NCI-H510A (cell line): ENCODE measurements around the gene ACOT8.
"Not testable (repeated sequence)": the region's sequence is repeated elsewhere in the genome, so short reads cannot be mapped to it uniquely, and the experiment has no call there.

ENCODE experiments used
- DNase-seq: peaks from one replicate; lab custom pipeline; 2025; lab: John Stamatoyannopoulos, UW

The ACOT8 gene

DNA sequence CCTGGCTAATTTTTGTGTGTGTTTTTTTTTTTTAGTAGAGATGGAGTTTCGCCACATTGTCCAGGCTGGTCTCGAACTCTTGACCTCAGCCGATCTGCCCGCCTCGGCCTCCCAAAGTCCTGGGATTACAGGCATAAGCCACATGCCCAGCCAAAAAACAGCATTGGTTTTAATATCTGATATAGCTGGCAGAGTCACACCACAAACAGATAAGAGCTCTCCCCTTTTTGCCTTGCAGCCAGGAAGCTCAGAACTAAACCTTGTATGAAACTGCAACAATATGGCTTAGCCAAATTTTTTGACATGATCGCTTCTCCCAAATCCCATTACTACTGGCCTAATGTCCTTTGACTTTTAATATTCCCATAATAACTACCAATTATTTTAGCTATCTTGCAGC, 4.9 kb downstream of the ACOT8 start:
- DNase-seq, result no peak

DNA sequence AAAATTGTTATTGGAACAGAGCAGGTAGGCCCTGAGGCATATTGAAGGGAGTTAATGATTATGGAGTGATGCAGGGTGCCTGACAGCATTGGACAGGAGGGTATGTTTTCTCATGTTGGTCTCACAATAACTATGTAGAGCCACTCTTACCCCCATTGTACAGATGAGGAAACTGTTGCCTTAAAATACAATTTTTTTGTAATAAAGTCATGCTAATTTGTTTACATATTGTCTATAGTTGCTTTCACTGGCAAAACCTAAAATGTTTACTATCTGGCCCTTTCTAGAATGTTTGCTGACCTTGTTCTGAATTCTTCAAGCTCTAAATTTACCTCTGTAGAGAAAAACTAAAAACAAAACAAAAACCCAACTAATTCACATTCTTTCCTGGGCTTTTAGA, 5.7 kb downstream of the ACOT8 start:
- no peak for DNase-seq

DNA sequence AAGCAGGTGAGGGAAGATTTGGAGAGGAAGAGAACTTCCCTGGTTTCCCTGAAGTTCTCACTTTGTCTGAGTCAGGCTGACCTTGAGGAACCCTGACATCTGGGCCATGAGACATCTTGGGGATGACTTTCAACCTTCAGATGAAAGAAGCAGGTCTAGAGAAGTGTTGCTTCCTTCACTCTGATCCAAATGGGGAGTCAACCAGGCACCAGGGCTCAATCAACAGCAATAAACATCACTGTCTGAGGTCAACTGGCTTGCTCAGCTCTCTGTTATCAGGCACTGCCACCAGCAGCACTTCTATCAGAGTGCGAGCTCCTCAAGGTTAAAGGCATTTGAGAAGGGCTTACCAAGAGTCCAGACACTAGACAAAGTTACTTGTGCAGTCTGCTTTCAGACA, 6.3 kb downstream of the ACOT8 start:
- DNase-seq, result no peak

DNA sequence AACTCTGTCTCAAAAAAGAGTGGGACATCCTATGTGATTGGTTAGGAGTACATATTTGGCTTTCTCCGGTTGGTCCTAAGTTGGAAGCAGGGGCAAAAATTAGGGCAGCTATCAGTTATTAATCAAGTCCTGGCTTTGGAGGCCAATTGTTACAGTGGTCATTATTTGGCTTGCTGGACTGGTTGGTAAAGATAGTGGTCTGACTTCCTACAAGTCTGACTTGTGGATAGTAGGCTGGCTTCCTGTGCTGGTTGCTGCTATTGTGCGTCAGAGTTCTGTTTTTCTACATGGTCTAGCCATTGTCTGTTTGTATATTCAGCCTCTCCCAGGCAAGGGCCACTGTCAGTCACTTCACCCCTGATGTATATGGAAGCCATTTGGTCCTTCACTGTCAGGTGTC, 7.0 kb downstream of the ACOT8 start:
- no peak for DNase-seq

DNA sequence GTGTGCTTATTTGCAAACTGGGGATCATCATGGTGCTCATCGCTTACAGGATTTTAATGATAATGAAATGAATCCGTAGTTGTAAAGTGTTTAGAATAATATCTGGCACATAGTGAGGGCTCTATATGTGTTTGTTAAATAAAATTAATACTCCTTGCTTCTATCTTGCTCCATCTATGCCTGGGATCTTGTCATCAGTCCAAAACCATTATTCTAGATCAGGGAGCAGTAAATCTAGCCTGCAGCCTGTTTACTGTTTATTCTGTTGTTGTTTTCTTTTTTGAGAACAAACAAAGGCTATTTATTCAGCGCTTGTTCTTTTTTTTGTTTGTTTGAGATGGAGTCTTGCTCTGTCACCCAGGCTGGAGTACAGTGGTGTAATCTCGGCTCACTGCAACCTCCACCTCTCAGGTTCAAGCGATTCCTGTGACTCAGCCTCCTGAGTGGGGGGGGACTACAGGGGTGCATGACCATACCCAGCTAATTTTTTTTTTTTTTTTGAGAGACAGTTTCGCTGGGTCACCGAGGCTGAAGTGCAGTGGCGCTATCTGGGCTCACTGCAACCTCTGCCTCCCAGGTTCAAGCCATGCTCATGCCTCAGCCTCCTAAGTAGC, 8.1 kb downstream of the ACOT8 start:
- DNase-seq, result no peak

DNA sequence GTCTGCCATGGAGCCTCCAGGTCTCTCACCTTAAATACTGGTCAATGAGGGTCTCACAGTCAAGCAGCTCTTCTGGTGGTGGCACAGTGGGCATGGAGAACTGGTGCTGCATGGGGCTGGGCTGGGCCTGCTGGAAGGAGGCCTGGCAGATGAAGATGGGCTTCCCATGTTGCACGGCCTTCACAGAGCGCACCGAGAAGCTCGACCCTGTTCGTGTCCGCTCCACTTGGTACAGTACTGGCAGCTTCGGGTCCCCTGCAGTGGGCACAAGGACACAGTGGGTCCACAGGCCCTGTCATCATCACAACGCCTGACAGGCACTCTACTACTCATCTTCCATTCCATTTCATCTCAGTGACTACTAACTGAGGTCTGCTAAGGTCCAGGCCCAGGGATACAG, 8.8 kb downstream of the ACOT8 start:
- no peak for DNase-seq

DNA sequence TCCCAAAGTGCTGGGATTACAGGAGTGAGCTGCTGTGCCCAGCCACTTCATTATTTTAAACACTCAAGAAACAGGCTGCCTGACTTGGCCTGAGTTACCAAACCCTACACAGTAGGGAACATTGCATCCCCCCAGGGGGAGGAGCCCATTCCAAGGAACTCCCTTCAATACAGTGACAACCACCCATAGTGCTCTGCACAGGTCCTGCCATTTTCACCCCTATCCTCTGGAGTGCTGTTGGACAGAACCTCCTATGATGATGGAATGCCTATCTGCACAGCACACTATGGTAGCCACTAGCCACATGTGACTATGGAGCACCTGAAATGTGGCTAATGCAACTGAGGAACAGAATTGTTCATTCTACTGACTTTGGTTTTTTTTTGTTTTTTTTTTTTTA, 11.7 kb downstream of the ACOT8 start:
- no peak for DNase-seq

DNA sequence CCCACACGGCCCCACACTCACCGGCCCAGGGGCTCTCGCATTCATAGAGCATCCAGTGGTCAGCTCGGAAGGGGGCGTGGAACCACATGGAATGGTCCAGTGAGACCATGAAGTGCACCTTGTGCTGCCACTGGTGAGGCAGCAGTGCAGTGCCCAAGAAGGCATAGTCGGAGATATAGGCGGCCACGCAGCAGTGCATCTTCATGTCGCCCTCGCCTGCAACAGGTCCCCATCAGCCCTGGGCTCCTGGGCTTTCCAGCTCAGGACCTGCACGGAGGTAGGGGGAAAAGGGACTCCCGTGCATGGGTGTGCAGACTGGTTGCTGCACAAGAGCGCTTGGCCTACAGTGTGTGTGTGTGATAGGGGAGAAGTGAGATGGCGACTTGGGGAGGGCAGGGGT, 13.7 kb downstream of the ACOT8 start:
- no peak for DNase-seq

DNA sequence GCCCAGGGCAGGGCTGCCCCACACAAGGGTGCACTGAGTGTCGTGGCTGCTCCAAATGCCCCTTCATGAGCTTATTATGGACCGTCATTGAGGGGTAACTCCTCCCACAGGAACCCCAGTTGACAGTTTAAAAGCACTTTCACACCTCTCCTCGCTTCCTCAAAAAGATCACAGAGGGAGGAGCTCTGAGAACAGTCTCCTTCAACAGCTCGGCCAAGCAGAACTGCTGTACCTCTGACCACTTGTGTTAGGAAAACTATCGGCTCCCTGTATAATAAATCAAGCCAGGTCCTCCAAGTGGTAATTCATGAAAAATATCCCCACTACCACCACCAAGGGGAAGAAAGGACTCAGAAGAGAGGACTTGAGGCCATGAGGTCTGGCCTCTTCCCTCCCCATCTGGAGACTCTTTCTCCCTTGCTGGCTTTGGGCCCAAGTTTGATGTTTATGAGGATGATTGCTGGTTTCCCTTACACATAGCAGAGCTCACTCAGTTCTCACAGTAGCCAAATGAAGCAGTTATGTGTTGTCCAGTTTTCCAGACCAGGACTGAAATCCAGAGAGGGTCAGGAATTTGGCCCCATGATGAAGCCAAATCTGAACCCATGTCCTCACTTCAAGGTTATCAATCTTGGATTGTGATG, 14.9 kb downstream of the ACOT8 start:
- DNase-seq, result no peak

DNA sequence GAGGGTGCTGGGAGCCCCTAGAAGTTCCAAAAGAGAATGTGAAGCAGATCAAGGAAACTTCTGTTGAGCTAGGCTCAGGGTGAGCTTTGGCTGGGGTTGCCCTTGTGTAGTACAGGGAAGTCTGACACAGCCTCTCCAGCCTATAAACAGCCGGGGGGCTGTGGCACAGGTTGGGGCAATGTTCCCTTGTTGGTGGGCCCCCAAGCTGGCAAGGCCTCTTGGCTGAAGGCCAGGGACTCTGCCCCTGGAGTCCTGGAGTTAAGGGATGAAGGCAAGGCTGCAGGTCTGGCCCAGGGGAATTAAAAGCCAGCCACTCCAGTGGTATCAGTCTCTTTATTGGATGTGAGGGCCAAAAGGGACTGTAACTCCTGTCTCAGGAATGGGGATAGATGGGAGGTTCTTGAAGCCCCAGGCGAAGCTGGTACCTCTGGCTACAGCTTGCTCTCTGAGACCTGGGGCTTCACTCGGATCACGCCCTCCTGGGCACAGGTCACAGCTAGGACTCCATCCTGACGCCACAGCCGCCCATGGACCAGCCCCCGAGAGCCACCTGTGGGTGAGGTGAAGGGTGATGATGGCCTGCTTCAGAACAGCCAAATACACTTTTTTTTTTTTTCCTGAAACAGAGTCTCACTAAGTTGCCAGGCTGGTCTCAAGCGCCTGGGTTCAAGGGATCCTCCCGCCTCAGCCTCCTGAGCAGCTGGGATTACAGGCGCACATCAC, 15.6 kb downstream of the ACOT8 start:
- DNase-seq, result no peak

DNA sequence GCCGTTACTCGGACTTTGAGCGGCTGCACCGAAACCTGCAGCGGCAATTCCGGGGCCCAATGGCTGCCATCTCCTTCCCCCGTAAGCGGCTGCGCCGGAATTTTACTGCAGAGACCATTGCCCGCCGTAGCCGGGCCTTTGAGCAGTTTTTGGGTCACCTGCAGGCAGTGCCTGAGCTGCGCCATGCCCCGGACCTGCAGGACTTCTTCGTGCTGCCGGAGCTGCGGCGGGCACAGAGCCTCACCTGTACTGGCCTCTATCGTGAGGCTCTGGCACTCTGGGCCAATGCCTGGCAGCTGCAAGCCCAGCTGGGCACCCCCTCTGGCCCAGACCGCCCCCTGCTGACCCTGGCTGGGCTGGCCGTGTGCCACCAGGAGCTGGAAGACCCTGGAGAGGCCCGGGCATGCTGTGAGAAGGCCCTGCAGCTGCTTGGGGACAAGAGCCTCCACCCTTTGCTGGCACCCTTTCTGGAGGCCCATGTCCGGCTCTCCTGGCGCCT, 16.4 kb downstream of the ACOT8 start:
- no peak for DNase-seq

DNA sequence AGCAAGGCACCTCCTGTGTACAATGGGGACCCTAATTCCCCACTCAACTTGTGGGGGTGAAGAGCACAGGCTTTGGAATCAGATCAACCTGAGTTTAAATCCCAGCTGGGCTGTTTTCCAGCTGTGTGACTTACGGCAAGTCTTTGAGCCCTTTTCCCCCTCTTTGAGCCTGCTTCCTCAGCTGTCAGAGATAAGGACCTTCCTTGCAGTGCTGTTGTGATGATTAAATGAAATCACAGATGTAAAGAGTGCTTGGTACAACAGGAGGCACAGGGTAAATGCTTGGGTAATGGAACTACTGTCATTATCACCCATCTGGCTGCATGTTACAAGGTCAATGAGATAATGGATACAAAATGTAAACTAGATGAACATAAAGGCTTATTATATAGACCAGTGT, 20.4 kb downstream of the ACOT8 start:
- no peak for DNase-seq

DNA sequence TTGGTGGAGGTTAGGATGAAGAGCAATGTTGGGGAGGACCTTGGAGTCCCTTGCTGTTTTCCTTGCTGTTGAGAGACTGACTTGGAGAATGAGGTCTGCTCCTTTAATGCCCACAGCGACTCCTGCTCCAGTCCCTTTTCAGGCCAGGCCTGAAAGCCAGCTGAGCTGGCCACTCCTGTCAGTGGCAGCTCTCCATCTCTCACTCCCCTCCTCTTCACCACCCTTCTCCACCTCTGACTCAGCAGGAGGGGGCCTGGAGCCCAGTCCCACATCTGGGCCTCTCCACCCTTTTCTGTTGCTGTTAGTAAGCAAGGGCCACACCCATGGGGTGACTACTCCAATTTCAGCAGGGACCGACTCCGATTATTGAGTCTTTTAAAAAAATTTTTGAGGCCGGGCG, 21.4 kb downstream of the ACOT8 start:
- no peak for DNase-seq

DNA sequence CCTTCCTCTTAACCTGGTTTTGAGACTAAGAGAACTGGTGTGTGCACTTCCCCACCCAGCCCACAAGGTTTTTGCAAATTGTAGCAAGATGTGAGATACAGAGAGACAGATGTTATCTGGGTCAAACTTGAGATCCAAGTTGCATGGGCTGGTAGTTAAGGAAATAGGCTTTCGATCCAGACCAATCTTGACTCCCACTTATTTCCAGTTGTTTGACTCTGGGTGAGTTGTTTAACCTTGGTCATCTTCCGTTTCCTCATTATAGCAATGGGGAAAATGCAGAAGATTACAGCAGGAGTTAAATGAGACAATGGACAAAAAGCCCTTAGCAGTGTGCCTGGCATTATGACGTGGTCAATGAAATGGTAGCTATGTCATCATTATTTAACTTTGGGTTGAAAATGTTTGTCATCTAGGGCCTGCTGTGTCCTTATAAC, 21.8 kb downstream of the ACOT8 start:
- DNase-seq, result no peak

DNA sequence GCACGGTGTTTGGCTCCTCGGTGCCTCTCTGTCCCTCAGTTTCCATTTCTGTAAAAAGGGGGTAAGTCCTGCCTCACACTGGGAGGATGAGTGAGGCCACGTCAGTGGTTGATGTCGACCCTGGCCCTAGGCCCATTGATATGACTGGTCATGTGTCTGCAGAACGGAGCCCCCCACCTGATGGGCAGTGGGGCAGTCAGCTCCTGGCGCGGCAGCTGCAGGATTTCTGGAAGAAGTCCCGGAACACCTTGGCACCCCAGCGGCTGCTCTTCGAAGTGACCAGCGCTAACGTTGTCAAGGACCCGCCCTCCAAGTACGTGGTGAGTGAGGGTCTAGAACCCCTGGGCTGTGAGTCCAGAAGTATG, 22.4 kb downstream of the ACOT8 start:
- DNase-seq, result no peak

DNA sequence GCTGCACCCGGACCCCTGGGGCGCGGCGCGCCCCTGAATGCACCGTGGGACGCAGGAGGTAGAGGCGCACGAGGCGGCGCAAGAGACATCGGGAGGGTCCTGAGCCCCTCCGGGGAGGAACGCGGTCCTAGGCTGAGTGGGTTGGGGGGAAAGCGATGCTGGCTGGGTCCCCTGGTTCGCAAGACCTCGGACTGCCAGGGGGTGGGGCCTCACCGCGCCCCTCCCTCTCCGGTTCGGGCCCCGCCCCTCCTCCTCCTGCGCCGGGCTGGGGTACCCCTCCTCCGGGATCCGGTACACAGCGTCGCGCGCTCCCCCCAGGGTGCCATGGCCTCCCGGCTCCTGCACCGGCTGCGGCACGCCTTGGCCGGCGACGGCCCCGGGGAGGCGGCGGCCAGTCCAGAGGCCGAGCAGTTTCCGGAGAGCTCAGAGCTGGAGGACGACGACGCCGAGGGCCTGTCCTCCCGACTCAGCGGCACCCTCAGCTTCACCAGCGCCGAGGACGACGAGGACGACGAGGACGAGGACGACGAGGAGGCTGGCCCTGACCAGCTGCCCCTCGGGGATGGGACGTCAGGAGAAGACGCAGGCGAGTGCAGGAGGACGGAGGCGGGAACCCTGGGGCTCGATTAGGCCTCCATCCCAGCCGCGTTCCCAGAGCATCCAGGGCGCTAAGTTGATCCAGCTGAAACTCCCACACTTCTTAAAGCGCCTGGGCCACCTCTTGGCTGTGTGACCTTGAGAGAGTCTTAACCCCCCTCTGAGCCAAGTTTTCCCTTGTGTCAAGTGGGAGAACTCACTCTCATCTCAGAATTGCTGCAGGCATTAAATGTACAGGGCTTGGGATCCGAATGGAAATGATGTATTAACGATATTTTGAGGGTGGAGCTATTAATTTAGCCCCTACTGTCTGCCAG, 23.1 kb downstream of the ACOT8 start:
- peak; percentile 31 for DNase-seq

DNA sequence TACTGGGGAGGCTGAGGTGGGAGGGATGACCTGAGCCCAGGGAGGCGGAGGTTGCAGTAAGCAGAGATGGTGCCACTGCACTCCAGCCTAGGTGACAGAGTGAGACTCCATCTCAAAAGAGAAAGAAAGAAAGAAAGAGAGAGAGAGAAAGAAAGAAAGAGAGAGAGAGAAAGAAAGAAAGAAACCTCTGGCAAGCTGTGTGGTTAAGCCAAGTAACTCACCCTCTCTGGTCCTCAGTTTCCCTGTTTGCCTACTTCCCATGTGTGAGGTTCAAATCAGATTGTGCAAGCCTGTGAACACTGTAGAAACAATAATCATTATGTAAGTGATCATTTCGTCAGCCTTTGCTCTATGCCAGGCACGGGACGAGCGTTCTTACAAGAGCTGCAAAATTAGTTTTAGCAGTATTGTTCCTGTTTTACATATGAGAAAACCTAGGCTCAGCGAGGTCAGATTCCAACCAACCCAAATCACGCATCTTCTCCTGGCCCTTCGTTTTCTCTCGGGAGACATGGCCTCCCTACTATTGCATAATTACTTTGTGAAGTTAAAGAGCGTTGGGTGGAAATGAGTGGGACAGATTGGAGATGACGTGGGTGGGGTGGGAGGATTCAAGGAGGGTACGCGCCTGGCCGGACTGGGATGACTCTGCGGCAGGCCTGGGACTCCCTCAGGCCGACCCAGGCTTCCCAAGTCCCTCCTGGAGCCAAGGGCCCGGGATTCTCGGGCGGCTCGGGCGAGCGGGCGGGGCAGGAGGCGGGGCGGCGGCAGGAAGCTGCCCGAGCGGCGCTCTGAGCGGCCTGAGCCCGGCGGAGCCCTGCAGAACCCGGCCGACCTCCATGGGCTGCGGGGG, 23.9 kb downstream of the ACOT8 start, which contains the start of gene SNX21:
Gene SNX21, plus strand, starts transcription at position 770 of the 853 bp plus-strand sequence. CDS start 121 bp downstream, outside the sequence.
- DNase-seq, result peak; percentile 68

DNA sequence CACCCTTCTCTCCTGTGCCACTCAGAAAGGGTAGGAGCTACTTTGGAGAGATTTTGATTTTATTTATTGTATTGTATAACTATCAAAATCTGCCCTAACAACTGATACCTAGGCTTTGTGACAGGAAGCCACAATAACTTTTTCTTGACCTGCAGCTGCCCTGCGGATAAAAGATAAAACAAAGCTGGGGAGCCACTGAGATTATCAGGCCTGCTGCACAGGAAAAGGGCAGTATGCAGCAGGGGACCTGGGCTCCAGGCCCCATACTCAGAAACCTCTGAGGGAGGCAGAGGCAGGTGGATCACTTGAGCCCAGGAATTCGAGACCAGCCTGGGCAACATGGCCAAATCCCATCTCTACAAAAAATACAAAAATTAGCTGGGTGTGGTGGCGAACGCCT, 24.6 kb downstream of the ACOT8 start:
- DNase-seq, result no peak

DNA sequence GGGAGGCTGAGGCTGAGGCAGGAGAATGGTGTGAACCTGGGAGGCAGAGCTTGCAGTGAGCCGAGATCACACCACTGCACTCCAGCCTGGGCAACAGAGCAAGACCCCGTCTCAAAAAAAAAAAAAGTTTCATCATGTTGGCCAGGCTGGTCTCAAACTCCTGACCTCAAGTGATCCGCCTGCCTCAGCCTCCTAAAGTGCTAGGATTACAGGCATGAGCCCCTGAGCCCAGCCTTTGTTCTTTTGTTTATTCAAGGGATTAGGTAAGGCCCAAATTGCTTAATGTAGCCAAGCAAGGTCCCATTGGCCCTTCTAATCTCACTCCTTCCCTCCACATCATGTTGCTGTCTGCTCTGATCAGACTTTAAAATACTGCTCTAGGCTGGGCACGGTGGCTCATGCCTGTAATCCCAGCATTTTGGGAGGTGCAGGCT, 27.5 kb downstream of the ACOT8 start:
- not testable (repeated sequence) for DNase-seq

DNA sequence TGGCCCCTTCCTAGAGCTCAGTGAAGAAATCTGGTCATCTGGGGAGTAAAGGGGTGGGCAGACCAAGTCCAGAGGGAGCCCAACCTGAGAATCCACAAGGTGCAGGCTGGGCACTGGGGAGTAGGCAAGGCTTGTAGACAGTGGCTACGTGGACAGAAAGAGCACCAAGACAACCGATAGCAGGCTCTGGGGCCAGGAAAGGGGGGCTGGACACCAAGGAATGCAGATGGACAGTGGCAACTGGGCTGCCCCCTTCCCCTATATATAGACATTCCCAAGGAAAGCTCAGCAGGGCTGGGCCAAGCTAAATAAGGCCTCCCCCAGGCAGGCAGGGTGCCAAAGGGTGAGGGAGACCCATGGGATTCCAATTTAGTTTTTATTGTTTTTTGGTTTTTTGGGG, 28.6 kb downstream of the ACOT8 start:
- DNase-seq, result no peak

DNA sequence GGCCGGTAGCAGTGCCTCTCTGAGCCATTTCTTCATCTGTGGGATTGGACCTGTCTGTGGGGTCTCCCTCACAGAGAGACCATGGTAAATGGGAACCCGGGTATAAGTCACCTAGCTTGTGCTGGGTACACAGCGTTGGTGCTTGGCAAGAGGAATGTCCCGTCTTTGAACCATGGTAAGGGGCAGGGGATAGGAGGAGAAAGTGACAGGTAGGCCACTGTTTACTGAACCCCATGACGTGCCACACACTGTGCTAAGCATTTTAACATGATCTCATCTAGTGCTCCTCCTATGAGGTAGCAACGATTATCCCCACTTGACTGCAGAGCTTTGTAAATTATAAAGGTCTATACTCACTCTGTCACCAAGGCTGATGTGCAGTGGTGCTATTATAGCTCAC, 29.5 kb downstream of the ACOT8 start:
- no peak for DNase-seq
